DOHH2 (cell line): Measurements from ENCODE around the gene SYNDIG1.

Experiments
- CTCF ChIP-seq: fragments of 200-600 bp; sonication (generic); IDR thresholded peaks from one replicate; pipeline ENCODE4 v1.5.1; 2014; ENCODE audit warnings: antibody characterized with exemption, mild to moderate bottlenecking, low read depth, low read length; ENCODE audit not compliant: poor library complexity, severe bottlenecking
- EZH2phosphoT487 ChIP-seq: fragments of 200-600 bp; sonication (generic); IDR thresholded peaks from 2 replicates; pipeline ENCODE4 v1.6.1; 2017; ENCODE audit warnings: borderline replicate concordance, mild to moderate bottlenecking, antibody characterized with exemption, low read length, moderate library complexity, mixed read lengths

DNA sequence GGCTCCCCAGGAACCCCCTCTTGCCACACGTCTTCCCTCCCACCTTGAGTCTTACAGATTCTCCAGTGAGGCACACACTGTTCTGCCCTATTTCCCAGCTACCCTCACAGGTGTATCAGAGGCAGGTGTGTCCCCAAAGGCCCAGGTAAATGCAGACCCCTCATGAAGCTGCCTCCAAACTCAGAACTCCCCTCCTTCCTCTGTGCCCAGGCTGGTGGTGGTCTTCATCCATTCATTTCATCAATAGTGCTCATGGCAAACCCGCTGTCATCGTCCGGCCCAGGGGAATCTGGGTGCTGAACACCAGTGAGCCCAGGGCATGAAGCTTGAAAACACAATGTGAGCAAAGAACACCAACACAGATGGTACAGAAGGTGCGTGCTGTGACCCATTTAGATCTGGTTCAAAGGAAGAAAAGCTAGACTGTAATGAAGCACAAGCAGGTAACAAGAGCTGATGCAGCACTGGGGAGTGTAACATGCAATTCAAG is 213.1 kb downstream of the SYNDIG1 start:
- TF ChIP-seq CTCF: no peak
- no peak for TF ChIP-seq EZH2phosphoT487
